ENCODE results near the gene MEGF11.

The MEGF11 gene

GRCh38 chr15:66138892-66139590 is 114.5 kb downstream of the MEGF11 start:
- no peak for FAIRE-seq

GRCh38 chr15:66138096-66138783 is 115.3 kb downstream of the MEGF11 start:
- no peak for FAIRE-seq

GRCh38 chr15:66136948-66137347 is 116.6 kb downstream of the MEGF11 start:
- FAIRE-seq, result no peak

- FAIRE-seq, result no peak
These were observed 117.9 kb downstream of the MEGF11 start for GRCh38 chr15:66135664-66136063.

- no peak for FAIRE-seq
These were observed 119.3 kb downstream of the MEGF11 start for GRCh38 chr15:66134284-66134683.

- FAIRE-seq, result no peak
These were observed 120.2 kb downstream of the MEGF11 start for GRCh38 chr15:66133247-66133885.

GRCh38 chr15:66132251-66132816 is 121.2 kb downstream of the MEGF11 start:
- no peak for FAIRE-seq

GRCh38 chr15:66131831-66132230 is 121.7 kb downstream of the MEGF11 start:
- FAIRE-seq, result no peak

- FAIRE-seq, result no peak
These were observed 122.3 kb downstream of the MEGF11 start for GRCh38 chr15:66131200-66131599.

- FAIRE-seq, result no peak
These were observed 123.0 kb downstream of the MEGF11 start for GRCh38 chr15:66130496-66131034.

GRCh38 chr15:66129586-66129985 is 124.0 kb downstream of the MEGF11 start:
- FAIRE-seq, result no peak

- no peak for FAIRE-seq
These were observed 125.4 kb downstream of the MEGF11 start for GRCh38 chr15:66128116-66128680.

GRCh38 chr15:66126456-66126855 is 127.1 kb downstream of the MEGF11 start:
- no peak for FAIRE-seq

GRCh38 chr15:66126031-66126441 is 127.5 kb downstream of the MEGF11 start:
- FAIRE-seq, result no peak

- FAIRE-seq, result no peak
These were observed 128.9 kb downstream of the MEGF11 start for GRCh38 chr15:66124651-66125050.

GRCh38 chr15:66123799-66124198 is 129.8 kb downstream of the MEGF11 start:
- FAIRE-seq, result no peak

- no peak for FAIRE-seq
These were observed 133.1 kb downstream of the MEGF11 start for GRCh38 chr15:66120422-66120821.

- FAIRE-seq, result no peak
These were observed 135.7 kb downstream of the MEGF11 start for GRCh38 chr15:66117841-66118240.

- FAIRE-seq, result no peak
These were observed 137.9 kb downstream of the MEGF11 start for GRCh38 chr15:66115568-66116206.

GRCh38 chr15:66114863-66115425 is 138.6 kb downstream of the MEGF11 start:
- no peak for FAIRE-seq

GRCh38 chr15:66112388-66112787 is 141.2 kb downstream of the MEGF11 start:
- FAIRE-seq, result no peak

GRCh38 chr15:66111363-66111762 is 142.2 kb downstream of the MEGF11 start:
- no peak for FAIRE-seq
